MM.1S (cell line): Measurements from ENCODE around the gene KRT28.

Experiments
- DNase-seq: peaks from one replicate; pipeline ENCODE4 v3.0.0-alpha.2; 2015
- H2AFZ ChIP-seq: fragments of 300-600 bp; sonication (generic); 2 replicates; pipeline ENCODE4 v1.6.0; 2016; ENCODE audit warnings: antibody characterized with exemption, low read length
- H3F3A ChIP-seq: fragments of 300-600 bp; sonication (generic); 2 replicates; pipeline ENCODE4 v1.6.1; 2016; ENCODE audit warnings: mild to moderate bottlenecking, antibody characterized with exemption, low read length, moderate library complexity, mixed read lengths; ENCODE audit not compliant: insufficient read depth
- H3K27ac ChIP-seq: fragments of 300-600 bp; sonication (generic); 2 replicates; pipeline ENCODE4 v1.5.1; 2016; ENCODE audit warnings: mild to moderate bottlenecking, low read length
- H3K27me3 ChIP-seq: fragments of 300-600 bp; sonication (generic); replicated peaks from 2 replicates; pipeline ENCODE4 v1.6.0; 2016; ENCODE audit warnings: low read length; ENCODE audit not compliant: insufficient read depth
- H3K36me3 ChIP-seq: fragments of 300-600 bp; sonication (generic); replicated peaks from 2 replicates; pipeline ENCODE4 v1.6.1; 2016; ENCODE audit warnings: mild to moderate bottlenecking, low read length, mixed read lengths; ENCODE audit not compliant: insufficient read depth
- H3K4me1 ChIP-seq: fragments of 300-600 bp; sonication (generic); 2 replicates; pipeline ENCODE4 v1.6.1; 2016; ENCODE audit warnings: low read length, mixed read lengths
- H3K4me2 ChIP-seq: fragments of 300-600 bp; sonication (generic); 2 replicates; pipeline ENCODE4 v1.6.0; 2016; ENCODE audit warnings: low read depth, low read length
- H3K4me3 ChIP-seq: fragments of 300-600 bp; sonication (generic); 2 replicates; pipeline ENCODE4 v1.5.1; 2016; ENCODE audit warnings: low read length, mixed read lengths
- H3K79me2 ChIP-seq: fragments of 300-600 bp; sonication (generic); 2 replicates; pipeline ENCODE4 v1.6.1; 2016; ENCODE audit warnings: mixed run types, low read length, mixed read lengths
- H3K9ac ChIP-seq: fragments of 300-600 bp; sonication (generic); 2 replicates; pipeline ENCODE4 v1.6.1; 2016; ENCODE audit warnings: low read length, mixed read lengths
- H3K9me2 ChIP-seq: fragments of 300-600 bp; sonication (generic); replicated peaks from 2 replicates; pipeline ENCODE4 v1.6.1; 2016; ENCODE audit warnings: mild to moderate bottlenecking, low read length, mixed read lengths; ENCODE audit not compliant: insufficient read depth
- H3K9me3 ChIP-seq: fragments of 300-600 bp; sonication (generic); replicated peaks from 2 replicates; pipeline ENCODE4 v1.6.1; 2016; ENCODE audit warnings: mild to moderate bottlenecking, low read length, mixed read lengths; ENCODE audit not compliant: insufficient read depth
- H4K20me1 ChIP-seq: fragments of 300-600 bp; sonication (generic); 2 replicates; pipeline ENCODE4 v1.6.1; 2016; ENCODE audit warnings: mild to moderate bottlenecking, low read length, moderate library complexity, mixed read lengths; ENCODE audit not compliant: insufficient read depth
- EZH2 ChIP-seq: fragments of 300-600 bp; sonication (generic); optimal IDR thresholded peaks from 2 replicates; pipeline ENCODE3; 2017; ENCODE audit warnings: low read depth, mild to moderate bottlenecking, antibody characterized with exemption, low read length, mixed read lengths
- EZH2phosphoT487 ChIP-seq: fragments of 300-600 bp; sonication (generic); IDR thresholded peaks from 2 replicates; pipeline ENCODE4 v1.6.1; 2018; ENCODE audit warnings: antibody characterized with exemption, low read length
- TF ChIP-seq, protein P1 (sequence below): fragments of 300-600 bp; sonication (generic); IDR thresholded peaks from 2 replicates; pipeline ENCODE4 v1.5.1; 2016; ENCODE audit warnings: antibody characterized with exemption, low read length, mixed read lengths

Gene KRT28

DNA sequence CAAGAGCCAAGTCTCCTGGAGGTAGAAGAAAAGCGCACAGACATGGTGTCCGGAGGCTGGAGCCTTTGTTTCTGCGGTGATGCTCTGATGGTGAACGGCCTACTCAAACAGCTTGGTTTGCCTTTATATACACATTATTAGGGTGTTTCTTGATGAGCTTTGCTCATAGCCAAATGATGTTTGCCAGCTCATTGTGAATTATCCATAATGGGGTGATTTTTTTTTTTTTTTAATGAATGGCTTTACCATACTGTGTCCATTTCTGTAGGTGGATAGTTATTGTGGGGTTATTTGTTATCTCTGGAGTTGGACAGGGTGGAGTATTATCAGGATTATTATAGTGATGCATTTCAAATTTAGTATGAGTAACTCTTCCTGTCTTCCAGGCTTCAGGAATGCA is 17.3 kb downstream of the KRT28 start, which contains the start of gene KRT27:
Gene KRT27, minus strand, starts transcription at position 101 of the 400 bp plus-strand sequence. Its CDS starts 57 bp downstream, at position 44.
- Histone ChIP-seq H3K4me2 (no peak within 1 kb of the TSS), H3K4me3 (no peak within 1 kb of the TSS), H3K27ac (no peak within 1 kb of the TSS), H4K20me1 (no peaks in the 10 kb centered on the region), H3K9ac (no peak within 1 kb of the TSS), H3F3A (no peaks in the 10 kb centered on the region), H3K27me3 (no peaks in the 10 kb centered on the region), H3K9me3 (no peaks in the 10 kb centered on the region), H2AFZ (no peak within 1 kb of the TSS), H3K79me2 (no peaks in the 10 kb centered on the region), H3K4me1 (no peaks in the 10 kb centered on the region), H3K36me3 (no peaks in the 10 kb centered on the region), H3K9me2 (no peaks in the 10 kb centered on the region)
- TF ChIP-seq, protein P1, sequence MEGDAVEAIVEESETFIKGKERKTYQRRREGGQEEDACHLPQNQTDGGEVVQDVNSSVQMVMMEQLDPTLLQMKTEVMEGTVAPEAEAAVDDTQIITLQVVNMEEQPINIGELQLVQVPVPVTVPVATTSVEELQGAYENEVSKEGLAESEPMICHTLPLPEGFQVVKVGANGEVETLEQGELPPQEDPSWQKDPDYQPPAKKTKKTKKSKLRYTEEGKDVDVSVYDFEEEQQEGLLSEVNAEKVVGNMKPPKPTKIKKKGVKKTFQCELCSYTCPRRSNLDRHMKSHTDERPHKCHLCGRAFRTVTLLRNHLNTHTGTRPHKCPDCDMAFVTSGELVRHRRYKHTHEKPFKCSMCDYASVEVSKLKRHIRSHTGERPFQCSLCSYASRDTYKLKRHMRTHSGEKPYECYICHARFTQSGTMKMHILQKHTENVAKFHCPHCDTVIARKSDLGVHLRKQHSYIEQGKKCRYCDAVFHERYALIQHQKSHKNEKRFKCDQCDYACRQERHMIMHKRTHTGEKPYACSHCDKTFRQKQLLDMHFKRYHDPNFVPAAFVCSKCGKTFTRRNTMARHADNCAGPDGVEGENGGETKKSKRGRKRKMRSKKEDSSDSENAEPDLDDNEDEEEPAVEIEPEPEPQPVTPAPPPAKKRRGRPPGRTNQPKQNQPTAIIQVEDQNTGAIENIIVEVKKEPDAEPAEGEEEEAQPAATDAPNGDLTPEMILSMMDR: no peak
- no peak for TF ChIP-seq EZH2phosphoT487
- TF ChIP-seq EZH2: no peak
- no peak for DNase-seq

DNA sequence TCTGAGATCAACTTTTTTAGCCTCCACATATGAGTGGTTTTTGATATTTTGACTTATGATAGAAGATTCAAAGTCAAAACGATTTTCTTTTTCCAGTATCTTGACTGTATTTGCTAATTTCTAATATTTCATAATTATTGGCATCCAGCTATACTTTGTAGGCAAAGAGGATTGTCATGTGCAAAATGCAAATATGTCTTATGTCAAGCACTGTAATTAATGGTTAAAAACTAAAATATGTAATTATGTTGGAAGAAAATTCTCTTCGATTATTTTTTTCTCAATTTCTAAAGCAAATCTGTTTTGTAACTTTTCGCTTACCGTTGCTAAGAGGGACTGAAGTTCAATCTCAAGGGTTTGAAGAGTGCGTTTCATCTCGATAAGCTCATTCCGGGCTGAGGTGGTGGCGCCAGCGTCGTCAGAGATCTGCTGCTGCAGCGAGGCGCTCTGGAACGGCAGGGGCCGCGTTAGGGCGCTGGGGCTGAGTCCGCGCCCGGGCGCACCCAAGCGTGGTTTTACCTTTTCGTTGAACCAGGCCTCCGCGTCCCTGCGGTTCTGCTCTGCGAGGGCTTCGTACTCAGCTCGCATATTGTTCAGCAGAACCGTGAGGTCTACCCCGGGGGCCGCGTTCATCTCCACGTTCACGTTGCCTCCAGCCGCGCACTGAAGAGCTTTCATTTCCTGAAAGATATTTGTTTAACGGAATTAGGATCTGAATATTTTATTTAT is 20.4 kb downstream of the KRT28 start:
- Histone ChIP-seq H3K27me3 (no peaks in the 10 kb centered on the region), H3K9me2 (no peaks in the 10 kb centered on the region), H3K36me3 (no peaks in the 10 kb centered on the region), H3K4me1 (no peaks in the 10 kb centered on the region), H3K79me2 (no peaks in the 10 kb centered on the region), H4K20me1 (no peaks in the 10 kb centered on the region), H3K4me2 (no peak overlapping the region), H3K4me3 (no peak overlapping the region), H3K9me3 (no peaks in the 10 kb centered on the region), H3K27ac (no peak overlapping the region), H3F3A (no peaks in the 10 kb centered on the region), H3K9ac (no peak overlapping the region), H2AFZ (no peak overlapping the region)
- no peak for DNase-seq
- TF ChIP-seq, protein P1: no peak
- TF ChIP-seq EZH2 (no peak), EZH2phosphoT487 (no peak)

DNA sequence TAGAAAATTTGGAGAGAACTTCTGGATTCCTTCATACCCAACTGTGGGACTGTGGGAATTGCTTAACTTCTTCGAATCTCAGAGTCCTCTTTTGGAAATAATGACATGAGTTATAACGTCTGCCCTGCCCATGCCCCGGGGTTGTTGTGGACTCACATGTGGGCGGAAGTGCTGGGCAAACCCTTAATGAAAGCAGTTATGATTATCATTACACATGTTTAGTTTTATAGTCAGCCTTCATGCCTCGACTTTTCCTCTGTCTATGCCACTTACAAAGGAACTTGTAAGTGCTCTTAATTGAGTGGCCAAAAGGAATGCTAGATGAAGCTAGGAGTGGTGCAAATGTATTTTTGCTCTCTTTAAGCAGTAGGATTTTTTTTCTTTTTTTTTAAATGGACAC is 21.3 kb downstream of the KRT28 start:
- H3K79me2 ChIP-seq: no peaks in the 10 kb centered on the region
- TF ChIP-seq, protein P1: no peak
- TF ChIP-seq EZH2: no peak
- TF ChIP-seq EZH2phosphoT487: no peak
- no peaks in the 10 kb centered on the region for H3K36me3 ChIP-seq
- H3K4me1 ChIP-seq: no peaks in the 10 kb centered on the region
- no peak for DNase-seq
- H3F3A ChIP-seq: no peaks in the 10 kb centered on the region
- H3K4me2 ChIP-seq: no peak overlapping the region
- H4K20me1 ChIP-seq: no peaks in the 10 kb centered on the region
- H3K9ac ChIP-seq: no peak overlapping the region
- H2AFZ ChIP-seq: no peak overlapping the region
- no peaks in the 10 kb centered on the region for H3K27me3 ChIP-seq
- no peaks in the 10 kb centered on the region for H3K9me3 ChIP-seq
- H3K4me3 ChIP-seq: no peak overlapping the region
- no peaks in the 10 kb centered on the region for H3K9me2 ChIP-seq
- no peak overlapping the region for H3K27ac ChIP-seq
